Upper lobe of right lung (tissue), 1 donor: ENCODE data around the gene PRELID2. TPM values are rescaled to one million over a fixed set of nuclear protein-coding genes. Genes with fewer than 3 reads are reported as not detected.
"Not testable (repeated sequence)": the region's sequence is repeated elsewhere in the genome, so short reads cannot be mapped to it uniquely, and the experiment has no call there.

Source experiments
- ATAC-seq: fragments of 200-7000 bp; cut with Tn5 transposase; one replicate; pipeline ENCODE4 v1.9.1; 2020; ENCODE audit warnings: mild to moderate bottlenecking, moderate library complexity
- DNase-seq: peaks from one replicate; pipeline ENCODE4 v3.0.0-alpha.2; 2020
- H3K27ac ChIP-seq: fragments of 200-600 bp; one replicate; pipeline ENCODE4 v1.8.0; 2022
- H3K27me3 ChIP-seq: fragments of 200-600 bp; one replicate; pipeline ENCODE4 v1.8.0; 2022; ENCODE audit warnings: mild to moderate bottlenecking
- H3K36me3 ChIP-seq: fragments of 200-600 bp; one replicate; pipeline ENCODE4 v1.8.0; 2022
- H3K4me1 ChIP-seq: fragments of 200-600 bp; one replicate; pipeline ENCODE4 v1.8.0; 2022
- H3K4me3 ChIP-seq: fragments of 200-600 bp; one replicate; pipeline ENCODE4 v1.8.0; 2022; ENCODE audit warnings: mild to moderate bottlenecking
- H3K9me3 ChIP-seq: fragments of 200-600 bp; one replicate; pipeline ENCODE4 v1.8.0; 2022
- intact Hi-C: fragments of 100-400 bp; cut with DNase I; formaldehyde crosslinking; loops from one replicate; pipeline ENCODE4 v1.11.0; 2022
- total RNA-seq: library from RNA; stranded (reverse); fragmentation: NEBNext Ultra II Directional; extraction: Animal tissue kit (Norgen Biotek cat#: 25700); gene quantifications from one replicate; pipeline ENCODE4 v1.2.1, GENCODE V29; 2021
- TF ChIP-seq, protein P1 (sequence below): fragments of 200-600 bp; IDR thresholded peaks from one replicate; pipeline ENCODE4 v1.8.0; 2022; ENCODE audit warnings: antibody characterized with exemption
- donor health status: DM: no; HTN: yes; CAD: no; lungs with severe emphysema.

The PRELID2 gene
- total RNA-seq, 1 donor from 2014 or later: 9.2 TPM

DNA sequence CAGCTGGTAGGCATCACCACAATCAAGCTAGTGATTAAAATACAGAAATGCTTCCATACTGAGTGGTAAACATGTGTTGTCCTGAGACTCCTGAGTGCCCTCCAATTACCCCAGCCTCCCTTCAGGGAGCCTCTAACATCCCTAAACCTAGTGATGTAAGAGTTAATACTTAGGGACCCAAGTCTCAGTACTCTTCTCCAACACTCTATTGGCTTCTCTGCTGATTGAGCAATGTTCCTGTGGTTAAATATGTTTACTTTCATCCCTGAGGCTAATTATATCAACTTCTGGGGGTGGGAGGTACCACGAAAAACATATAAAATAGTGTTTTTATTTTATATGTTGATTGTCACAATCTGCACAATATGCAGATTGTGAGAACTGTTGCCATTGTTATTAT, 32.7 kb upstream of the PRELID2 start:
- Histone ChIP-seq H3K27ac (no peak overlapping the region), H3K27me3 (no peaks in the 10 kb centered on the region), H3K4me1 (no peaks in the 10 kb centered on the region), H3K9me3 (no peaks in the 10 kb centered on the region), H3K4me3 (no peak overlapping the region), H3K36me3 (no peaks in the 10 kb centered on the region)
- TF ChIP-seq, protein P1, sequence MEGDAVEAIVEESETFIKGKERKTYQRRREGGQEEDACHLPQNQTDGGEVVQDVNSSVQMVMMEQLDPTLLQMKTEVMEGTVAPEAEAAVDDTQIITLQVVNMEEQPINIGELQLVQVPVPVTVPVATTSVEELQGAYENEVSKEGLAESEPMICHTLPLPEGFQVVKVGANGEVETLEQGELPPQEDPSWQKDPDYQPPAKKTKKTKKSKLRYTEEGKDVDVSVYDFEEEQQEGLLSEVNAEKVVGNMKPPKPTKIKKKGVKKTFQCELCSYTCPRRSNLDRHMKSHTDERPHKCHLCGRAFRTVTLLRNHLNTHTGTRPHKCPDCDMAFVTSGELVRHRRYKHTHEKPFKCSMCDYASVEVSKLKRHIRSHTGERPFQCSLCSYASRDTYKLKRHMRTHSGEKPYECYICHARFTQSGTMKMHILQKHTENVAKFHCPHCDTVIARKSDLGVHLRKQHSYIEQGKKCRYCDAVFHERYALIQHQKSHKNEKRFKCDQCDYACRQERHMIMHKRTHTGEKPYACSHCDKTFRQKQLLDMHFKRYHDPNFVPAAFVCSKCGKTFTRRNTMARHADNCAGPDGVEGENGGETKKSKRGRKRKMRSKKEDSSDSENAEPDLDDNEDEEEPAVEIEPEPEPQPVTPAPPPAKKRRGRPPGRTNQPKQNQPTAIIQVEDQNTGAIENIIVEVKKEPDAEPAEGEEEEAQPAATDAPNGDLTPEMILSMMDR: no peak
- ATAC-seq (no peak), DNase-seq (no peak)
- intact Hi-C loops: no loop called here

DNA sequence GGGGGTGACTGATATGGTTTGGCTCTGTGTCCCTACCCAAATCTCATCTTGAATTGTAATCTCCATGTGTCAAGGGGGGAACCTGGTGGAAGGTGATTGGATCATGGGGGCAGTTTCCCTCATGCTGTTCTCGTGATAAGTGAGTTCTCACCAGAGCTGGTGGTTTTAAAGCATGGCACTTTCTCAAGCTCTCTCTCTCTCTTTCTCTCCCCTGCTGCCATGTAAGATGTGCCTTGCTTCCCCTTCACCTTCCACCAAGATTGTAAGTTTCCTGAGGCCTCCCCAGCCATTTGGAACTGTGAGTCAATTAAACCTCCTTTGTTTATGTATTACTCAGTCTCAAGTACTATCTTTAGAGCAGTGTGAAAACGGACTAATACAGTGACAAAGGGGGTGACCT, 29.3 kb upstream of the PRELID2 start:
- intact Hi-C loops, H3K27me3 ChIP-seq, H3K4me3 ChIP-seq, H3K36me3 ChIP-seq, DNase-seq, H3K9me3 ChIP-seq, H3K27ac ChIP-seq, ATAC-seq, H3K4me1 ChIP-seq: not testable (repeated sequence)

DNA sequence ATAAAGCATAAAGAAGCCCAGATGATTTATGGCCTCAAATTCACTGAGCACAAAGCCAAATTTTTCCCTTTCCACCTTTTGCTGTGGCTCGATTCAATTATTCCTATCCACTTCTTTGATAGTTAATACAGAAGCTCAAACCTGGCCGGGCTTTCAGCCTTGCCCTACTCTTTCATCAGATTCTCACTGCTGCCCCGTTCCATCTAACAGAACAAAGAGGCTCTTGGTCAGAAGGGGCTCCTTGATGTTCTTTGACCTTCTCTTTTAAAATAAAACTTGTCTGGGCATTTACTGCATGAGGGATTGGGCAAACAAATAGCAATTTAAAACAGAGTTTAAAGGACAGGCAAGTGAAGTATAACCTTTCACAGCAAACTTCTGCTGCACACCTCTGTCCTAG, 27.9 kb upstream of the PRELID2 start:
- no peaks in the 10 kb centered on the region for H3K9me3 ChIP-seq
- TF ChIP-seq, protein P1: no peak
- H3K4me1 ChIP-seq: no peaks in the 10 kb centered on the region
- DNase-seq: no peak
- H3K27ac ChIP-seq: no peak overlapping the region
- ATAC-seq: no peak
- no peaks in the 10 kb centered on the region for H3K27me3 ChIP-seq
- intact Hi-C loops: no loop called here
- H3K4me3 ChIP-seq: no peak overlapping the region
- H3K36me3 ChIP-seq: no peaks in the 10 kb centered on the region

DNA sequence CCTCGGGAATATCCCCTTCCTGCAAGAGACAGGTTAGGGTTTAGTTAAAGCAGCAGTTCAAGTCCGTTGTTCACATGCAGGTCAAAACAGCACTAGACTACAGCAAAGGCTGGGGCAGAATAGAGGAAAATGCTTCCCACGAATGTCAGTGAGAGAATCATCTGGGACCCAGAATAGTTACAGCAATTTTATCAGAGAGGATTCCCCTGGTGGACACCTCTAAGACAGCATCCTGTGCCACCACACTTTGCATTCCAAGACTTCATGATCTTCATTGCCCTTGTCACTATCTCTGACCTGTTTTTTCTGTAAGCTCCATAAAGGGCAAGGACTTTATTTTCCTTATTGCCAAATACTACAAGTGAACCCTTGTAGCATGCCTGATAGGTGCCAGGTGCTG, 24.8 kb upstream of the PRELID2 start:
- no peak for DNase-seq
- H3K36me3 ChIP-seq: no peaks in the 10 kb centered on the region
- ATAC-seq: no peak
- TF ChIP-seq, protein P1: no peak
- no peaks in the 10 kb centered on the region for H3K9me3 ChIP-seq
- H3K4me3 ChIP-seq: no peak overlapping the region
- intact Hi-C loops: no loop called here
- H3K27ac ChIP-seq: no peak overlapping the region
- peaks cover 14% of the 10 kb centered on the region for H3K4me1 ChIP-seq
- H3K27me3 ChIP-seq: no peaks in the 10 kb centered on the region

DNA sequence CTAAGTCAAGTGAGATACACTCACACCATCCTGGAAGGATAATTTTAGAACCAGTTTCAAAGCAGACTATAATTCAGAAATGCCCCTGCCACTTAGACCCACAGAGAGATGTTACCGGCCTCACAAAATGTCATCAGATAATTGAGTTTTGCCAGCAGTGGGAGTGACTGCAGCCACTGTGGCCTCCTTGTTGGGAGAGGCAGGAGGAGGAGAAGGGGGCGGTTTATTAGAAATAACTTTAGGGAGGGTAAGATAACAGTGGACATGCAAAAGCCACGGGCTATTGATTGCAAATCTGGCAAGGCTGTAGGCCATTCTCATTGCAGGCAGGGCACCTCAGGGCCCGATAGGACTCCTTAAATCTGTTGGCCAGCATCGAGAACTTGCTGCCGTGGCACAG, 24.3 kb upstream of the PRELID2 start:
- Histone ChIP-seq H3K27me3 (no peaks in the 10 kb centered on the region), H3K4me1 (peaks cover 14% of the 10 kb centered on the region), H3K27ac (no peak overlapping the region), H3K9me3 (no peaks in the 10 kb centered on the region), H3K4me3 (no peak overlapping the region), H3K36me3 (no peaks in the 10 kb centered on the region)
- ATAC-seq (no peak), DNase-seq (no peak)
- intact Hi-C loops: no loop called here
- TF ChIP-seq, protein P1: no peak

DNA sequence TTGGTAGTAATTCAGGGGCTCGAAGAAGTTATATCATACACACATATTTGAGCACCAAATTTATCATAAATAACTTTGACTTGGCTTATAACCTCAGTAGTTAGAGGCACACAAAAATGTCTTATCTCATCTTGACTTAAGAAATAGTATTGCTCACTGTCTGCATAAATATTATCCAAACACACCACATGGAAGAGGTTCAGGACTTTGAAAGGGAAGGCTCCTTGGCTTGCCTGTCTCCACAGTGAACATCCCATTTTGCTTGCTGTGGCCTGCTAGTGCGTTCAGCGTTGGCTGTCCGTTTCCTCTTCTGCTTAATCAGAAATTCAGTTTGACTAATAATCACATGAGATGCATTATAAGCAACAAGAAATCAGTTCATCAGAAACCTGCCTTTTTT, 23.8 kb upstream of the PRELID2 start:
- ATAC-seq (no peak), DNase-seq (no peak)
- H3K27ac ChIP-seq: no peak overlapping the region
- H3K4me1 ChIP-seq: peaks cover 14% of the 10 kb centered on the region
- intact Hi-C loops: no loop called here
- H3K36me3 ChIP-seq: no peaks in the 10 kb centered on the region
- H3K27me3 ChIP-seq: no peaks in the 10 kb centered on the region
- TF ChIP-seq, protein P1: no peak
- H3K4me3 ChIP-seq: no peak overlapping the region
- no peaks in the 10 kb centered on the region for H3K9me3 ChIP-seq
